Prostate gland (tissue), 2 donors: ENCODE measurements around the gene INPP5D. TPM values are rescaled to one million over a fixed set of nuclear protein-coding genes. Genes with fewer than 3 reads are reported as not detected.

ENCODE experiments used
- DNase-seq: peaks from one replicate; pipeline ENCODE4 v3.0.0-alpha.2; 2019; ENCODE audit warnings: low spot score
- H3K27ac ChIP-seq, 2 donors: fragments of 200-600 bp; sonication (generic); 2 replicates each; pipeline ENCODE4 v1.5.1; 2017 to 2019
- H3K27me3 ChIP-seq: fragments of 200-600 bp; sonication (generic); replicated peaks from 2 replicates; pipeline ENCODE4 v1.5.1; 2019; ENCODE audit not compliant: insufficient read depth
- H3K36me3 ChIP-seq, 2 donors: fragments of 200-600 bp; sonication (generic); 1 replicate in 1 of 2; 2 replicates in 1 of 2; pipeline versions ENCODE4 v1.5.1 to v1.8.1; 2017 to 2019
- H3K4me1 ChIP-seq: fragments of 200-600 bp; sonication (generic); replicated peaks from 2 replicates; pipeline ENCODE4 v1.5.1; 2019
- H3K4me3 ChIP-seq, 2 donors: fragments of 200-600 bp; sonication (generic); 2 replicates each; pipeline ENCODE4 v1.5.1; 2017 to 2019
- H3K9me3 ChIP-seq: fragments of 200-600 bp; sonication (generic); 2 replicates; pipeline ENCODE4 v1.5.1; 2017
- POLR2A ChIP-seq: fragments of 450-650 bp; IDR thresholded peaks from one replicate; pipeline ENCODE4 v1.6.1; 2016; ENCODE audit warnings: antibody characterized with exemption, mild to moderate bottlenecking
- POLR2AphosphoS5 ChIP-seq: sonication (generic); formaldehyde crosslinking; IDR thresholded peaks from one replicate; pipeline ENCODE4 v1.6.1; 2017; ENCODE audit warnings: antibody characterized with exemption
- WGBS: methylation state at CpG from one replicate; pipeline ENCODE4 v1.1.5; 2018; 5-methylcytosine and 5-hydroxymethylcytosine counted together
- intact Hi-C: fragments of 100-400 bp; cut with DNase I; formaldehyde crosslinking; loops from one replicate; pipeline ENCODE4 v1.14.2; 2022
- total RNA-seq, 2 donors: library from RNA; depleted of rRNA; stranded (reverse); fragments of >200 nt; gene quantifications; one replicate each; pipeline ENCODE4 v1.1.0, GENCODE V29; 2016
- TF ChIP-seq, protein P1 (sequence below), 4 experiments: fragments of 200-600 bp in 2 of 4; fragments of 450-650 bp in 2 of 4; sonication (generic) in 2 of 4; IDR thresholded peaks; 1 replicate in 3 of 4; 2 replicates in 1 of 4; pipeline ENCODE4 v1.5.1; 2016 to 2019; ENCODE audit warnings: antibody characterized with exemption in 4 of 4, mild to moderate bottlenecking in 2 of 4, moderate library complexity in 2 of 4

The INPP5D gene
- total RNA-seq: 10 to 100 TPM; 11.4 to 18.8 TPM

DNA sequence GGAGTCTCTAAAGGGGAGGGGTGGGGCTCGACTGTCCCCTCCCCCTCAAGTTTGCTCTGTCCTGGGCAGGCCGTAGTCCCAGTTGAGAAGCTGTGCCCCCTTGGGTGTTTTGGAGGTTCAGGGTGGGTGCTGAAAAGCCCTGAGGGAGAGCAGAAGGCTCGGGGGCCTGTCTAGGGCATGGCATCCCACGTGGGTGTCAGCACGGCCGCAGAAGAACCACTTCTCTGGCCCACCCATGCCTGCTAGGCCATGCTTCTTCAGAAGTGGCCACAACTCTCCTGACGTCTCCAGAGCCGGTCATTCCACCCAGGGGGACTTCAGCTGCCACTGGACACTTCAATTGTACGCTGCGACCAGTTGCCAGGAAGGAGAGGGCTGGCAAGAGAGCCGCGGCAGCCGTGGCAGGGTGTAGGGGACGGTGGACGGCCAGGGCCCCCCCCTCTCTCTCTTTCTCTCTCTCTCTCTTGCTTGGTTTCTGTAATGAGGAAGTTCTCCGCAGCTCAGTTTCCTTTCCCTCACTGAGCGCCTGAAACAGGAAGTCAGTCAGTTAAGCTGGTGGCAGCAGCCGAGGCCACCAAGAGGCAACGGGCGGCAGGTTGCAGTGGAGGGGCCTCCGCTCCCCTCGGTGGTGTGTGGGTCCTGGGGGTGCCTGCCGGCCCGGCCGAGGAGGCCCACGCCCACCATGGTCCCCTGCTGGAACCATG, at the start of gene INPP5D:
Gene INPP5D (plus strand): TSS at position 546 of the 704 bp plus-strand sequence. CDS start 137 bp downstream, at position 683.
- intact Hi-C loops: no loop called here
- no peak for DNase-seq
- Histone ChIP-seq H3K4me3 (peak within 1 kb of the TSS; percentile 17 to 19), H3K9me3 (no peaks in the 10 kb centered on the region), H3K27ac (no peak within 1 kb of the TSS), H3K4me1 (no peaks in the 10 kb centered on the region), H3K27me3 (no peaks in the 10 kb centered on the region), H3K36me3 (no peaks in the 10 kb centered on the region)
- TF ChIP-seq POLR2A (no peak), POLR2AphosphoS5 (peak; percentile 7)
- TF ChIP-seq, protein P1, sequence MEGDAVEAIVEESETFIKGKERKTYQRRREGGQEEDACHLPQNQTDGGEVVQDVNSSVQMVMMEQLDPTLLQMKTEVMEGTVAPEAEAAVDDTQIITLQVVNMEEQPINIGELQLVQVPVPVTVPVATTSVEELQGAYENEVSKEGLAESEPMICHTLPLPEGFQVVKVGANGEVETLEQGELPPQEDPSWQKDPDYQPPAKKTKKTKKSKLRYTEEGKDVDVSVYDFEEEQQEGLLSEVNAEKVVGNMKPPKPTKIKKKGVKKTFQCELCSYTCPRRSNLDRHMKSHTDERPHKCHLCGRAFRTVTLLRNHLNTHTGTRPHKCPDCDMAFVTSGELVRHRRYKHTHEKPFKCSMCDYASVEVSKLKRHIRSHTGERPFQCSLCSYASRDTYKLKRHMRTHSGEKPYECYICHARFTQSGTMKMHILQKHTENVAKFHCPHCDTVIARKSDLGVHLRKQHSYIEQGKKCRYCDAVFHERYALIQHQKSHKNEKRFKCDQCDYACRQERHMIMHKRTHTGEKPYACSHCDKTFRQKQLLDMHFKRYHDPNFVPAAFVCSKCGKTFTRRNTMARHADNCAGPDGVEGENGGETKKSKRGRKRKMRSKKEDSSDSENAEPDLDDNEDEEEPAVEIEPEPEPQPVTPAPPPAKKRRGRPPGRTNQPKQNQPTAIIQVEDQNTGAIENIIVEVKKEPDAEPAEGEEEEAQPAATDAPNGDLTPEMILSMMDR (IDR thresholded peaks at IDR 0.05): no peak
- 77% methylated on average over 26 of the region's 26 CpGs for WGBS

DNA sequence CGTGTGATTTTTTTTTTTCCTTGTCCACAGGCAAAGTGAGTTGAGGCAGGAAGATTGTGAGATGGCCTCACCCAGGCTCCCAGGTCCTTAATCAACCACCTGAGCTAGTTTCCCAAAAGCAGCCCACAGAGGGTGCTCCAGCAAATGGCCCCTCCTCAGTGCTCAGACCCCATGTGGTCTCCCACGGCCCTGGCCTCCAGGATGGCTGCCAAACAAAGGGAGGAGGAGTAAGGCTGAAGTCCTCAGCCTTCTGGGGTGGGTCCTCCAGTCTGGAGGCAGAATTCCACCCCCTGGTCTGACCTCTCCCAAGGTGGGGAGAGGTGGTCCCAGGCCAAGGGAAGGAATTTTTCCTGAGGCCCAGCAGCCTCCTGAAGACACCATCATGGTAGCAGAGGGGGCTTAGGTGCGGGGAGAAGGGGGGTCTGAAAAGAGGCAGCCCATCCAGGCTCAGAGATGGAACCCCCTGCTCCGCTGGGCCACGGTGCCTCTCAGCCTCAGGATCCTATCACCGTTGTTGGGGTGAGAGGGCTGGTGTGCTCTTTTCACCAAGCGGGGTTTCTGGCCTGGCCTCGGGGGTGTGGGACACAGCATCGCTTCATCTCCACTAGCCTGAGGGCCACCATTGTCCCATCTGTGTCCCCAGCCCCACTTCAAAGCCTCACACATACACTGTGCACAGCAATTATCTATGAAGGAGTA, 49.4 kb upstream of the INPP5D start:
- no peak for DNase-seq
- H3K4me1 ChIP-seq: no peaks in the 10 kb centered on the region
- H3K27me3 ChIP-seq: no peaks in the 10 kb centered on the region
- H3K9me3 ChIP-seq: no peaks in the 10 kb centered on the region
- intact Hi-C loops: no loop called here
- H3K27ac ChIP-seq: no peak overlapping the region
- H3K4me3 ChIP-seq: no peak overlapping the region
- TF ChIP-seq POLR2AphosphoS5 (no peak), POLR2A (no peak)
- TF ChIP-seq, protein P1 (IDR thresholded peaks at IDR 0.05): no peak
- H3K36me3 ChIP-seq: no peaks in the 10 kb centered on the region
- WGBS: 95% methylated on average over 9 of the region's 9 CpGs

DNA sequence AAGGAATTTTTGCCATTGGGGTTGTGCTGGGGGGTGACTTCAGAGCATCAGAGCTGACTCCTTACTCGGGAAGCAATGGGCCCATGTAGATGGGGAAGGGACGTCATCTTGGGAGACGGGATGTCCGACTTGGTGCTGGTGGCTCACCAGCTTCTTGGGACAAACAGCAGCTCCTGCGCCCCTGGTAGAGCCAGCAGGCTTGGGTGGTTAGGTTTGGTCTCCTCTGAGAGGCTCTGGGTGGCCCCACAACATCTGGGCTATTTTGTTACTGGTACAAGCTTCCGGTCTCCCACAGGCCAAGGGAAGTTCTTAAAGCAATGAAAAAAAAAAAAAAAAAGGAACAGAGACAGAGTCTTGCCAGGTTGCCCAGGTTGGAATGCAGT, 48.9 kb upstream of the INPP5D start:
- WGBS: 93% methylated on average over 6 of the region's 6 CpGs
- TF ChIP-seq, protein P1 (IDR thresholded peaks at IDR 0.05): no peak
- Histone ChIP-seq H3K27me3 (no peaks in the 10 kb centered on the region), H3K4me3 (no peak overlapping the region), H3K9me3 (no peaks in the 10 kb centered on the region), H3K27ac (no peak overlapping the region), H3K4me1 (no peaks in the 10 kb centered on the region), H3K36me3 (no peaks in the 10 kb centered on the region)
- DNase-seq: no peak
- intact Hi-C loops: no loop called here

DNA sequence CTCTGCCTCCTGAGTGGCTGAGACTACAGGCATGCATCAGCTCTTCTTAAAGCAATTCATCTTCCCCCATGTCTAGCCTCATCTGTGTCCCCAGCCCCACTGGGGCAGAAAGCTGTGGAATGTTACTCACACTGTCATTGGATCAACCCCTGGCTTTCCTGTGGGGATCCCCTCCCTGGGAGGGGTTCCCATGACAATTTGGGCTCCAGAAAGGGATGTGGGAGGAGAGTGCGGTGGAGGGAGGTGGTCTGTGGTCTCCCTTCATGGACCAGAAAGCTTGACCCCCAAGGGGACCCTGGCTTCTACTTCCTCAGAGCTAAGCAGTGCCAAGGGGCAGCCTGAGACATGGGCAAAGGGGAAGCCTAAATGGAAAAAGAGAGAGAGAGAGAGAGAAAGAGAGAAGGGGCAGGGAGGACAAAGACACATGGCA, 48.4 kb upstream of the INPP5D start:
- no peak for TF ChIP-seq POLR2AphosphoS5
- no peak for TF ChIP-seq POLR2A
- TF ChIP-seq, protein P1 (IDR thresholded peaks at IDR 0.05): no peak
- no peak overlapping the region for H3K27ac ChIP-seq
- no peaks in the 10 kb centered on the region for H3K4me1 ChIP-seq
- WGBS: 93% methylated on average over 1 of the region's 1 CpG
- no peaks in the 10 kb centered on the region for H3K36me3 ChIP-seq
- no peak overlapping the region for H3K4me3 ChIP-seq
- intact Hi-C loops: no loop called here
- DNase-seq: no peak
- H3K9me3 ChIP-seq: no peaks in the 10 kb centered on the region
- no peaks in the 10 kb centered on the region for H3K27me3 ChIP-seq
